ENCODE results near the gene SUPT20HL2. TPM values are rescaled to one million over a fixed set of nuclear protein-coding genes. Genes with fewer than 3 reads are reported as not detected.

The SUPT20HL2 gene
- total RNA-seq, 6 experiments from 2014 or later: not detected

GRCh38 chrX:24276015-24276414 is 37.9 kb downstream of the SUPT20HL2 start:
- Histone ChIP-seq H3K36me3 (no peaks in the 10 kb centered on the region), H3K4me3 (no peak overlapping the region), H3K9me3 (no peaks in the 10 kb centered on the region), H3K4me1 (no peaks in the 10 kb centered on the region), H3K27me3 (no peaks in the 10 kb centered on the region), H3K27ac (no peak overlapping the region)
- no peak for TF ChIP-seq POLR2A (IDR thresholded peaks at IDR 0.05)
- TF ChIP-seq, protein P1, sequence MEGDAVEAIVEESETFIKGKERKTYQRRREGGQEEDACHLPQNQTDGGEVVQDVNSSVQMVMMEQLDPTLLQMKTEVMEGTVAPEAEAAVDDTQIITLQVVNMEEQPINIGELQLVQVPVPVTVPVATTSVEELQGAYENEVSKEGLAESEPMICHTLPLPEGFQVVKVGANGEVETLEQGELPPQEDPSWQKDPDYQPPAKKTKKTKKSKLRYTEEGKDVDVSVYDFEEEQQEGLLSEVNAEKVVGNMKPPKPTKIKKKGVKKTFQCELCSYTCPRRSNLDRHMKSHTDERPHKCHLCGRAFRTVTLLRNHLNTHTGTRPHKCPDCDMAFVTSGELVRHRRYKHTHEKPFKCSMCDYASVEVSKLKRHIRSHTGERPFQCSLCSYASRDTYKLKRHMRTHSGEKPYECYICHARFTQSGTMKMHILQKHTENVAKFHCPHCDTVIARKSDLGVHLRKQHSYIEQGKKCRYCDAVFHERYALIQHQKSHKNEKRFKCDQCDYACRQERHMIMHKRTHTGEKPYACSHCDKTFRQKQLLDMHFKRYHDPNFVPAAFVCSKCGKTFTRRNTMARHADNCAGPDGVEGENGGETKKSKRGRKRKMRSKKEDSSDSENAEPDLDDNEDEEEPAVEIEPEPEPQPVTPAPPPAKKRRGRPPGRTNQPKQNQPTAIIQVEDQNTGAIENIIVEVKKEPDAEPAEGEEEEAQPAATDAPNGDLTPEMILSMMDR (IDR thresholded peaks at IDR 0.05): no peak
- ATAC-seq (no peak), DNase-seq (no peak)
- intact Hi-C loops (cut with DNase I): no loop called here
- WGBS (ENCODE audit: insufficient coverage, low coverage, low lambda C conversion rate, missing lambda C conversion rate): 55% methylated on average over 2 of the region's 5 CpGs

DNA sequence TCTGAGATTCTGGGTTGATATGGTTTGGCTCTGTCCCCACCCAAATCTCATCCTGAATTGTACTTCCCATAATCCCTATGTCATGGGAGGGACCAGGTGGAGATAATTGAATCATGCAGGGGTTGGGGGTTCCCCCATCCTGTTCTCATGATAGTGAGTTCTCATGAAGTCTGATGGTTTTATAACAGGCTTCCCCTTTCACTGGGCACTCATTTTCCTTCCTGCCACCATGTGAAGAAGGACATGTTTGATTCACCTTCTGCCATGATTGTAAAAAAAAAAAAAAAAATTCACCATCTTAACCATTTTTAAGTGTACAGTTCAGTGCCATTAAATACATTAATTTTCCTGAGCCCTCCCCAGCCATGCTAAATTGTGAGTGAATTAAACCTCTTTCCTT is 42.6 kb downstream of the SUPT20HL2 start:
- Histone ChIP-seq H3K4me1 (no peaks in the 10 kb centered on the region), H3K36me3 (no peaks in the 10 kb centered on the region), H3K27me3 (no peaks in the 10 kb centered on the region), H3K27ac (no peak overlapping the region), H3K9me3 (no peaks in the 10 kb centered on the region), H3K4me3 (no peak overlapping the region)
- TF ChIP-seq, protein P1 (IDR thresholded peaks at IDR 0.05): no peak
- no peak for TF ChIP-seq POLR2A (IDR thresholded peaks at IDR 0.05)
- intact Hi-C loops (cut with DNase I): no loop called here
- ATAC-seq (no peak), DNase-seq (no peak)

GRCh38 chrX:24268786-24269185 is 45.1 kb downstream of the SUPT20HL2 start:
- ATAC-seq (no peak), DNase-seq (no peak)
- H3K27ac ChIP-seq: no peak overlapping the region
- no peak overlapping the region for H3K4me3 ChIP-seq
- 82% methylated on average over 5 of the region's 5 CpGs for WGBS (ENCODE audit: insufficient coverage, low coverage, low lambda C conversion rate, missing lambda C conversion rate)
- no peaks in the 10 kb centered on the region for H3K9me3 ChIP-seq
- no peaks in the 10 kb centered on the region for H3K4me1 ChIP-seq
- TF ChIP-seq, protein P1 (IDR thresholded peaks at IDR 0.05): no peak
- TF ChIP-seq POLR2A (IDR thresholded peaks at IDR 0.05): no peak
- intact Hi-C loops (cut with DNase I): no loop called here
- no peaks in the 10 kb centered on the region for H3K27me3 ChIP-seq
- H3K36me3 ChIP-seq: no peaks in the 10 kb centered on the region

- Histone ChIP-seq H3K4me3 (no peak overlapping the region), H3K4me1 (no peaks in the 10 kb centered on the region), H3K36me3 (no peaks in the 10 kb centered on the region), H3K27me3 (no peaks in the 10 kb centered on the region), H3K9me3 (no peaks in the 10 kb centered on the region), H3K27ac (no peak overlapping the region)
- ATAC-seq: no peak
- 46% methylated on average over 3 of the region's 4 CpGs for WGBS (ENCODE audit: insufficient coverage, low coverage, low lambda C conversion rate, missing lambda C conversion rate)
- TF ChIP-seq POLR2A (IDR thresholded peaks at IDR 0.05): no peak
- TF ChIP-seq, protein P1 (IDR thresholded peaks at IDR 0.05): no peak
- intact Hi-C loops (cut with DNase I): no loop called here
- no peak for DNase-seq
Observed at GRCh38 chrX:24266996-24267395, 46.9 kb downstream of the SUPT20HL2 start.

GRCh38 chrX:24264383-24264782 is 49.5 kb downstream of the SUPT20HL2 start:
- TF ChIP-seq POLR2A (IDR thresholded peaks at IDR 0.05): no peak
- TF ChIP-seq, protein P1 (IDR thresholded peaks at IDR 0.05): no peak
- intact Hi-C loops (cut with DNase I): no loop called here
- 65% methylated on average over 4 of the region's 6 CpGs for WGBS (ENCODE audit: insufficient coverage, low coverage, low lambda C conversion rate, missing lambda C conversion rate)
- H3K27ac ChIP-seq: no peak overlapping the region
- H3K4me1 ChIP-seq: peaks cover 0 to 5% (median 0%) of the 10 kb centered on the region in 4 donors
- ATAC-seq (no peak), DNase-seq (no peak)
- H3K4me3 ChIP-seq: no peak overlapping the region
- H3K36me3 ChIP-seq: no peaks in the 10 kb centered on the region
- H3K27me3 ChIP-seq: no peaks in the 10 kb centered on the region
- H3K9me3 ChIP-seq: no peaks in the 10 kb centered on the region
